Posterior cingulate gyrus (tissue), 11 donors: Measurements from ENCODE around the gene BASP1.

Experiments used
- DNase-seq, 10 donors: peaks; one replicate each; pipeline versions ENCODE4 v3.0.0 to v3.0.0-alpha.2; 2020 to 2021; ENCODE audit warnings: mixed read lengths in 3 of 10
- intact Hi-C: fragments of 100-400 bp; cut with DNase I; formaldehyde crosslinking; loops from one replicate; pipeline ENCODE4 v1.15.1; 2023

Gene BASP1

DNA sequence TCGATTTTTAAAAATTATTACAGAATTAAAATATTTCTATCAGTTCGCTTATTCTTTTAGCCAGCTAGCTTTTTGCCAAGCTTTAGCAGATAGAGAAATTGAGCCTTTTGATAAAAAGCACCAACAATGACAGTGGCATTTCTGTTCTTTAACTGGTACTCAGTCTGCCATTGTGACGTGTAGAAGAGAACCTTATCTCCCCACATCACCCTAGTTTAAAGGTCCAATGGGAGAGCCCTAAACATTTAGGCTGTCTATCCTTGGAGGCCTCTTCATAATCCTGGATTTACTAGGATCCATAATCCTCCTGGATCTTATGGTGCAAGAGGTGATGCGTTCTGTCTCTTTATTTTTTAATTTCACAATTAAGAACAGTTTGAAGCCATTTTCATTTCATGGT, 3.0 kb downstream of the BASP1 start:
- no peak for DNase-seq
- intact Hi-C loops: loop anchor here (10.0 kb wide), 1 partner anchor 184 kb away; no protein-coding TSS in a partner anchor

DNA sequence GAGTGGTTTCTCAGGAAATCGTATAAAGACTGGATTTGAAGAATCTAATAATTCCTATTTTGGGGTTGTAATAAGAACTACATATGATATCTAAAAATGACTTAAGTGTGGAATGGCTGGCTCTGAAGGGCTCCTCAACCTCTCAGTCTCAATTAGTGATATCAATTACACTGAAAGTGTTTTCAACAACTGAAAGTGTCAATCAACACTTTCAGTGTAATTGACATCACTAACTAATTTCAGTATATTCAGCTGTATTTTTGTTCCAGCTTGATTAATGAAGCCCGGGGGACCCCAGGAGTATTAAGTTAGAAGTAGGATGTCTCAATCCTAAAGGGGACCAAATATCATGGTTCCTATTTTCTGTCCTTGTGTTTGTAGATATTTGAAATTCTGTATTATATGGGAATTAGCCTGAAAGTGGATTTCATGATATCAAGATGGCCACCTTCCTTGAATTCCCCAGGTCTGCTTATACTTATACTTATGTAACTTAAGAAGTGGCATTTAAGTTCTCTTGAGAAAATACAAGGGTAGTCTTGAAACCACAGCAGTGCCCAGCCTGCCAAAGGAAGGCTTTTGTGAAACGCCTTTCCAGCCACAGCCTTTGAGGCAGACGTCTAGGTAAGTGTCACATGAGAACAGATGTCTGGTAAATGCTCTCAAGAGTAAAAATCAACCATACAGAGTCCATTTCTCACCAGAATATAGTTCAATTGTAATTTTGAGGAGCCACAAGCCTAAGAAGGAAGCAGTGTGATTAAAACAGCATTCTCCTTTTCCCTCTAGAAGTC, 4.6 kb downstream of the BASP1 start:
- intact Hi-C loops: loop anchor here (10.0 kb wide), 1 partner anchor 183 kb away; no protein-coding TSS in a partner anchor
- no peak for DNase-seq

DNA sequence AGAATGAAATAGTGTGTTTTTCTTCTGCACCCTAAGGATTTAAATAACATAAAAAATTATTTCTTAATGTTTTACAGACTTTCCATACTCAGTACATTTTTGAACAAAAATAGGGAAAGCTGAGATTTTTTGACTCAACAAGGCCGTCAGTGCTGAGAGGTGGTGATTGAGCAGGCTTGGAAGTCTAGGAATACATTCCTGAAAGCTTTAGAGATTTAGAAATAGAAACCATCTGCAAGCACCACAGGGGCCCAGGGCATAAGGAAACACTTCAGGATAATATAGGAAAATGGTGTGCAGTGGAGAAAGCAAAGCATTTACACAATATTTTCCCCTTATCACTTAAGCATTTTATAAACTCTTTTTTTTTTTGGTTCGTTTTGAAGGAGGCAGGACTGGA, 5.2 kb downstream of the BASP1 start:
- DNase-seq: no peak
- intact Hi-C loops: loop anchor here (10.0 kb wide), 1 partner anchor 182 kb away; no protein-coding TSS in a partner anchor

DNA sequence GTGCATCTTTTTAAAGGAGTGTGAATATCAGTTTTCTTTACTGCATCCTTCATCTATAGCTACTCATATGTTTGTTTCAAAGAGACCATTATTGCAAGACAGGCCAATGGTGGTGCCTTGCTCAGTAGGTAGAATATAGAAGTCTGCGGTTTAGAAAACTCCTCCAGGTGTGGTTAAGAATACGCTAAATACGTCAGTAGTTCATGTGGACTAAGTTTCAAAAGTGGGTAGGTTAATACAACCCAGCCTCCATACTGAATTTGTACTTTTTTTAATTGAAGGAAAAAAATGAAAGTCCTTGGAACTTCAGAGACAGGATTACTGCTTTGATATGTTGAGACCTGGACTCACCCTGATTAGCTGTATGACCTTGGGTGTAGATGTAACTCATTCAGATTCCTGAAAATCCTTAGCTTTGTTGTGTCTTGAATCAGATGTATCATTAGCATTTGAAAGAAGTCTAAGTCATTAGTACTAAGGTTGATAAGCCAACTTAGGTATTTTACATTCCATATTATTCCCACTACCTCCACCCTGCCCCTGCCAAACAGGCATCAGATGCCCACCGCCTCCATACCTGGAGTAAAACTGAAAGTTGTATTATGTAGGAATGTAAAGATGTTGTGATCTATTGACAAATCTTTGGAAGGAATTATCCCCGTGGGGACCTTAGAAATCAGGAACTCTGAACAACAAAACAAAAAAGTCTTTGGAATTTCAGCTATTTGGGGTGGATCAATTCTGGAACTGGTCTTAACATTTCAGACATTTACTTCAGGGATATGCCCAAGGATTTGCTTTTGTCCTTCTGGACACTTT, 6.1 kb downstream of the BASP1 start:
- no peak for DNase-seq

DNA sequence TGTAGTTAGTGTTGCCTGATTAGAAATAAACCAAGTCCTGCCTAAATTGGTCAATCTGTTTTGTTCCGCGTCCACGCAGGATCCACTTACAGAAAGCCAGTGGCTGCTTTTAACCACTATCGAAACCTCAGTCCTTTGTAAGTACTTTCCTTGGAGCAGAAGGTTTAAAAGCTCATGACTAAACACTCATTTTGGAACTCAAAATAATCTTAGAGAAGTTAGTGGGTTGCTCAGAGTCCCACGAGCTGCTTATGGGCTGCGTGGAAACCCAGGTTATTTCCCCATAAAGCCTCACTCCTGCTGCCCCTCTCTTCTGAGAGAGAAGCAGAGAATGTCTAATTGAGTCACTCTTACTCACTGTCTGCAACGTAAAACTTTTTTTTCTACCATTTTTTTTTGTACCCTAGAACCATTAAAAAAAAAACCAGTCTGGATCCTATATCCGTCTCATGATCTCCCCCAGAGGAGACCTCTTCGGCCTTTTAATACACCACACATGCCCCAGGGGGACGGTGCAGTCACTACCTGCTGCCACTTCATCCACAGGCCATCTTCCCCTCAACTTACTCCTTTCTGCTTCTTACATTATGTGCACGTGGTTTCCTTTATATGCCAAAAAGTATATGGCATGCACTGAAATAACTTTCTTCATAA, 7.6 kb downstream of the BASP1 start:
- no peak for DNase-seq
- intact Hi-C loops: loop anchor here (10.0 kb wide), 1 partner anchor 180 kb away; no protein-coding TSS in a partner anchor

More for the DNA sequence above, 6.1 kb downstream of the BASP1 start:
- intact Hi-C loops: loop anchor here (10.0 kb wide), 1 partner anchor 181 kb away; no protein-coding TSS in a partner anchor

DNA sequence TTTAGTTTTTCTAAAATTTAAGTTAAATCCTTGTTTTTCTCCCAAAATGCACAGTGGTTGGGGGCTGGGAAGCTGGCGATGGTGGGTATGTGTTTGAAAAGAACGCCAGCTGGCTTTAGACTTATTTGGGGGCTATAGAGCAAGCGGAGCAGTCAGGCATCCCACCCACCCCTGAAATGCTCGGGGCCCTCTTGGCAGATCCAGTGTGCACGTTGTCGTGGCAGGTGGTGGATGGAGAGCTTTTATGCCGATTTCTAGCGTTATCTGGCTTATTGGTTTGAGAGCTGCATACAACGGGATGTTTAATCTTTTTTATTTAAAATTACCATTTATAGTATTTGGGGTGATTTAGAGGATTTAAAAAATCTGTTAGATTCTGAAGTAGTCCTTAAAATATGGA, 8.1 kb downstream of the BASP1 start:
- DNase-seq: peak in 1 of 10 donors; percentile 48
- intact Hi-C loops: loop anchor here (10.0 kb wide), 1 partner anchor 179 kb away; no protein-coding TSS in a partner anchor

DNA sequence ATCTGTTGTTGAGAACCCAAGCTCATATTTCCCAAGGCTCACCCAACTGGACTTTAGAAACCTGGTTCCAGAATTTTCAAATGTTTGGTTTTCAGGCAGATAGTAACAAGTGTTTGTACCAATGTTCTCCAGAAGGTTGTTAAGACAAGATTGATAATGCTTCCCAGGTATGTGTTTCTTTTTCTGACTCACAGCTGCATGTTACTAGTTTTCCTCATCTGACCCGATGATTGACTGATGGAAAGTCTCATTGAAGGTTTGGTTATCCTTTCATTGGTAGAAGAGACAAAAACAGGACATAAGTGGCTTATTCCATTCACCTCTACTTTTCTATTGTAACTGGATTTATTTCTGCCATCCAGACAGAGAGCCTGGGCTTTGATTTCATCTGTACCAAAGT, 10.4 kb downstream of the BASP1 start:
- intact Hi-C loops: loop anchor here (10.0 kb wide), 1 partner anchor 177 kb away; no protein-coding TSS in a partner anchor

DNA sequence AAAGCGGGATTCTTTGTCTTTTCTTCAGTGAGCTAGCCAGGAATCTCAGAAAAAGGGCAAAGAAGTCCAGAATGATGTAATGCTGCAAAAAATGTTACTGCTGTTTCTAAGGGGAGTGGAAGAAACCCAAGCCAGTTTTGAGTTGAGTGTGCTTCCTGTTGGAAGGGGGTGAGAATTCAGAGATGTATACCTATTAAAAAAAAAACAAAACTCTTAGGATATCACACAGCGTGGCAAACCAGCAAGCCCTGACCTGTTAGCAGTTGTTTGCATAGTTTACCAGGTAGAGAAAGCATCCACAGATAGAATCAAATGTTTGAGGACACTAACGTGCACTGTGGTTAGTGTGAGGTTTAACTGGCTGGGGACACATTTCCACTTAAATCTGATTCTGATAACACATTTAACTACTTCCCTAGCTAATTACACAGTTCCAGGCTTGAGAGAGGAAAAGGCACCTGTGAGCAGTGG, 11.4 kb downstream of the BASP1 start:
- no peak for DNase-seq
- intact Hi-C loops: loop anchor here (10.0 kb wide), 1 partner anchor 176 kb away; no protein-coding TSS in a partner anchor

More for the DNA sequence above, 10.4 kb downstream of the BASP1 start:
- no peak for DNase-seq

DNA sequence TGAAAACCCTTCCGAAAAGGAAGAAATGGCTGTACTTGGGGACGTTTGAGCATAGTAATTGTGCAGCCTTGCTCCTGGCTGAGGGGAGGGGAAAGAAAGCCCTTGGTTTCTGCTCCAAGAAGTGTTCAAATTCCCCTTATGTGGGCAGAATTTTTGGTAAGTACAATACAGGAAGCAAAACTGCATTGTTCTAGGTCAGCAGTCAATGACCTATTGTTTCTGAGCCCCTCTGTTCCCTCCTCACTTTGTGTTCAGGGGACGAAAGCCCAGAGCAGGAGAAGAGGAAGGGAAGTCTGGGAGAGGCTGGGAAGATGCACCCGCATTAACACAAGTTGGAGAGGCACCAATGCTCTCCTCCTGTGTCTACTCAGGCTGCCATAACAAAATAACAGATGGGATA, 11.9 kb downstream of the BASP1 start:
- no peak for DNase-seq
- intact Hi-C loops: loop anchor here (10.0 kb wide), 1 partner anchor 175 kb away; no protein-coding TSS in a partner anchor

DNA sequence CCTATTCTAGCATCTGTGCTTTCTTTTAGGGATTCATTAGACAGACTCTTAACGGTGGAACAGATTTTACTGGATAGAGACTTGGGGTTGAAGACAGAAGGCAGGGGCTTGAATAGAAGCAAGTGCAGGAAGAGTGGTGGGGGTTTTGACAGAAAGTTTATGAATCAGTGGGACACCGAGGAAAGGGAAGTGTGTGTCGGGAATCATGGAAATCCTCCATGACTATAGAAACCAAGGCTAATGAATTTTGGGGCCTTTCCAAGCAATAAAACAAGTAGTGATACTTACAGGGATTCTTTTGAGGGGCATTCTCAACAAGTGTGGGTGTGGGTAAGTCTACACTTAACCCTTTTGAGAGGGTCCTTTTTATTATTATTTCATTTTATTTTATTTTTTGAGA, 12.8 kb downstream of the BASP1 start:
- DNase-seq: no peak

DNA sequence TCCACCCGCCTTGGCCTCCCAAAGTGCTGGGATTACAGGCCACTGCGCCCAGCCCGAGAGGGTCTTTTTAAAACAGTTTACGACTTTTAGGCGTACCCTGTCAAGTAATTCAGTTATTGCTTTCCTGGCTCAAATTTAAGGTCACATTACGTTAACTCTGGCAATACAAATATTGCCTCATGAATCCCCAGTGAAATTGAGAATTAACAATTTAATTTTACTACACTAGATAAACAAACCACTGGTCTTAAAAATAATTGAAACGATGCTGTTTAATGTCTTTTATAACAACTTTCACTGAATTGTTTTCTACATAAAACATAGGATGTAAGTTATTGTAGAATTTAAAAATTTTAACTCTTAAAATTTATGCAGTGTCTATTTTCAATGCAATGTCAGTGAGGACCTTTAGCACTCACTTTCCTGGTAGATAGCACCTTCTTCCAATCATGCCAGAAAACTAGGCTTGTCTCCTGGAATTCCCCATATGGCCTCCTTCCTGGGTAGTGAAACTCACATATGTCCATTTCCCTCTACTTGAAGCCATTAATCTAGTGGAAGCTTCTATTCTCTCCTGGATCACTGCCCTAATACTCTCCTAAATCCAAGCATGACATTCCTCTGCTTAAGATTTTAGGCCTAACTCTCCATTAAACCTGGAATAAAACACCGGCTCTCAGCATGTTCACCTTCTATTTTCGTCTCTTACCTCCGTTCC, 13.5 kb downstream of the BASP1 start:
- no peak for DNase-seq
- intact Hi-C loops: no loop called here

More for the DNA sequence above, 12.8 kb downstream of the BASP1 start:
- intact Hi-C loops: no loop called here

DNA sequence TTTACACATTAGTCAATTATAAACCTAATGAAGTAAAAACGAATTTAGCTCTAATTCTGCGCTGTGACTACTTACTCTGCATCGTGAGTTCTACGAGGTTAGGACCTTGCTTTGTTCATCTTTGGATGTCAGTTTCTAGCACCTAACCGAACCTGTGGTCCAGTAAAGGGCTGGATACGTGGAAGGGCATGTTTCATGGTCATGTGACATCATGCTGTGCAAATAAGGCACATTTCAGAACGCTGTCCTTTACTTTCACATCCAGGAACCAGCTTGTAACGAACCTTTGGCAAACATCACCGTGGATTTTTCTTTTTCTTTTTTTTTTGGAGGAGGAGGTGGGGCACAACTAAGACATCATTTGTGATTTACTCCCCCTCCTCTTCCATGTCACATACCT, 15.0 kb downstream of the BASP1 start:
- DNase-seq: no peak
- intact Hi-C loops: no loop called here

DNA sequence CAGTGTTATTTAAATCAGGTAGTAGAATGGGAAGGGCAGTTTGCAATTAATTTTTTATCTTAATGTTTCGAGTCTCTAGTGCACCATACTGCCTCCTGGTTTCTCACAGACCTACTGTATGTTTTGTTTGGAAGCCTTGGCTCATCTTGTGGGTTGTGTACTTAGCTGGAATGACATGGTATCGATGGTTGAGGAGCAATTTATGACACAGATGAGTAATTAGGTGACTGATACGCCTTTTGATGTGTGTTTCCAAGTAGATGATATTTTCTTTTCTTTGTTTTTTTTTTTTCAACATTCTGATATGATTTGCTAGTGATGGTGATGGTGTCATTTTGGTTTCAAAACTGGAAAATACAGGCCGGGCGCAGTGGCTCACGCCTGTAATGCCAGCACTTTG, 16.1 kb downstream of the BASP1 start:
- intact Hi-C loops: no loop called here
- DNase-seq: no peak

DNA sequence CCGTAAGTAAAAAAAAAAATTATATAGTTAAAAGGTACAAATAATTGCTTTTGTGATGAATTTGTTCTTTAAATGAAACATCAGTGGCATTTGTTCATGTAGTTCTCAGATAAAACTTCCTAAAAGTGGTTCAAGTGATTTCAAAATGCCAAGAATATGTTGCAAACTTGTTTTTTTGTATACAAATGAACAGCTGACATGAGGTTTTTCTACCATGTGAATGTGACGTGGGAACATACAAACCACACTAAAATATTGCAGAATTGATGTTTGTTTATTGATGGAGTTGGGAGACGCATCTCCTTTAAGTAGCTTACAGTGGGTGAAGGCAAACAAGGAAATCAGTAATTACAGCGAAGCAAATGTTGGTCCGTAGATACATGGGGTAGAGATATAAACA, 16.9 kb downstream of the BASP1 start:
- DNase-seq: no peak
- intact Hi-C loops: no loop called here

DNA sequence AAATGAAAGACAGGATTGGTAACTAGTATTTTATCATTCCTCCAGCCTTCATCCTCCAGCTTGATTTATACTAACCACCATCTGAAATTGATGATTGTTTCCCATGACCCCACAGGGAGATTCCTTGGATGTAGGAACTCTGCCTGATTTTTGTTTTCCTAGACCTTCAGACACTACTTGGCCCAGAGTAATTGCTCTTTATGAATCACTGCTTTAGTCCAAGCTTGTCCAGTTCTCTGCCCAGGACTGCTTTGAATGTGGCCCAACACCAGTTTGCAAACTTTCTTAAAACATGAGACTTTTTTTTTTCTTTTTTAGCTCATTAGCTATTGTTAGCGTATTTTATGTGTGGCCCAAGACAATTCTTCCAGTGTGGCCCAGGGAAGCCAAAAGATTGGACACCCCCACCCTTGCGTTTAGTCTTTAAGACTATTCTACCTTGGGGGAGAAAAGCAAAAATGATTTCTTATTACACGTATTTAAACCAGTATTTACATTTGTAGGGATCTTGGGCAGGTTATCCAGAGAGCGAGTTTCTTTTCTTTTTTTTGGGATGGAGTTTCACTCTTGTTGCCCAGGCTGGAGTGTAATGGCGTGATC, 18.4 kb downstream of the BASP1 start:
- DNase-seq: no peak
- intact Hi-C loops: no loop called here

DNA sequence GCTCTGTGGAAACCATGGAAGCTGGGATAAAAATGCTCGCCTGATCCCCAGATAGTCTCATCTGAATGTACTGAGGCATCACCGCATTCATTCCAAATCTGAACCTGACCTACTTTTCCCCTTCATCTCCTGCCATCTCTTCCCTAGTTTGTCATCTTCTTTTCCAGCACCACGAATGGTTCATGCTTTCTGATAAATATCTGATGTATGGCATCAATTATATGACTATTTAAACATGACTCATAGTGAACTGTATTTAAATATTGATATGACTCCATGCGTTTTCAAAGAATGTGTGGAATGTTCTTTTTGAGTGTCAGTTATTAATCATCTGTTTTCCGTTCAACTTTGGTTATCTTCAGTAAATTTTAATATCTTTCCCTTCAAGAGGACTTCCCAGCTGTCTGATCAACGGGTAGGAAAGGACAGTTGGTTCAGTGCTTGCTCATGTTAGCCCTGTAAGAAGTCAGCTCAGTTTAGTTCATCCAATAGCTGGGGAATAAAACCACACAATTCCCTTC, 21.1 kb downstream of the BASP1 start:
- DNase-seq: no peak
- intact Hi-C loops: no loop called here

DNA sequence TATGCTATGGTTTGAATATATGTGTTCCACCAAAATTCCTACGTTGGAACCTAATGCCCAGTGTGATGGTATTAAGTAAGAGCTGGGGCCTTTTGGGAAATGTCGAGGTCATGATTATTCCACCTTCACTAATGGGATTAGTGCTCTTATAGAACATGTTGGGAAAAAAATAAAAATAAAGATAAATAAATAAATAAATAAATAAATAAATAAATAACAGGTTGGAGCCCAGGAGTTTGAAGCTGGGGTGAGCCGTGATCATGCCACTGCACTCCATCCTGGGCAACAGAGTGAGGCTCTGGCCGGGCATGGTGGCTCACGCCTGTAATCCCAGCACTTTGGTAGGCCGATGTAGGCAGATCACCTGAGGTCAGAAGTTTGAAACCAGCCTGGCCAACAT, 22.5 kb downstream of the BASP1 start:
- no peak for DNase-seq
- intact Hi-C loops: no loop called here

DNA sequence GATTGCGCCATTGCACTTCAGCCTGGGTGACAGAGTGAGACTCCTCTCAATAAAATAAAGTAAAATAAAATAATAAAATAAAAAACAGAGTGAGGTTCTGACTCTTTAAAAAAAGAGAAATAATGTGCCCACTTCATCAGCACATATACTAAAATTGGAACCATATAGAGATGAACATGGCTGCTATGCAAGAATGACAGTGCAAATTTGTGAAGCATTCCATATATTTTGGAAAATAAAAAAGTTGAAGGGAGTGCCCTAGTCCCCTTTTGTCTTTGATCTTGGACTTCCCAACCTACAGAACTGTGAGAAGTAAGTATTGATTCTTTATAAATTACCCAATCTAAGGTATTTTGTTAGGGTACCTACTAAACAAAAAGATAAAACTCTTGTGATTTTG, 23.1 kb downstream of the BASP1 start:
- no peak for DNase-seq
- intact Hi-C loops: no loop called here

DNA sequence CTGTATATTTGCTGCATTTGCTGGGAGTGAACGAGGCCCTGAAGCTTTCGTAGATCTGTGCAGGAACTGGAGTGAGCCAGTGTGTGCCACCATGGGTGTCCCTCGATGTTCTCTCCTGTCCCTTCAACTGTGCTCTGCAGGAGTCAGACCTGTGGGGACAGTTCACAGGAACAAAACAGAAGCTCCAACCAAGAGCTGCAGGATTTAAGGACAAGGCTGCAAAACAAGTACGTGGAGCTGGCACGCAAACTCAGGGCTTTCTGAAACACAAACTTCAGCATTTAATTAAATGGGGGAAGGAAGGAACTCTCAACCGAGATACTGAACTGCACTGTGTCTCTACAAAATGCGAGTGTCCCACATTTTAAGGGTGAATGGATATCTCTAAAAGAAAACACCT, 24.2 kb downstream of the BASP1 start:
- intact Hi-C loops: no loop called here
- peak in 1 of 10 donors; percentile 69 for DNase-seq
